Right lobe of liver (tissue), 4 donors: ENCODE measurements around the gene PPARG.

Experiments
- POLR2A ChIP-seq: fragments of 450-650 bp; IDR thresholded peaks from one replicate; pipeline ENCODE4 v1.6.1; 2017; ENCODE audit warnings: antibody characterized with exemption, mild to moderate bottlenecking
- TF ChIP-seq, protein P1 (sequence below), 4 donors: fragments of 200-600 bp in 3 of 4; fragments of 450-650 bp in 1 of 4; IDR thresholded peaks; one replicate each; pipeline versions ENCODE4 v1.5.1 to v1.8.0; 2016 to 2022; ENCODE audit warnings: antibody characterized with exemption in 4 of 4, mild to moderate bottlenecking in 2 of 4
- donor health status: DM: no; HTN: no; CAD: no.
- donor health status: DM: no; HTN: no; CAD: no.
- donor health status: DM: no; HTN: yes; CAD: no.

DNA sequence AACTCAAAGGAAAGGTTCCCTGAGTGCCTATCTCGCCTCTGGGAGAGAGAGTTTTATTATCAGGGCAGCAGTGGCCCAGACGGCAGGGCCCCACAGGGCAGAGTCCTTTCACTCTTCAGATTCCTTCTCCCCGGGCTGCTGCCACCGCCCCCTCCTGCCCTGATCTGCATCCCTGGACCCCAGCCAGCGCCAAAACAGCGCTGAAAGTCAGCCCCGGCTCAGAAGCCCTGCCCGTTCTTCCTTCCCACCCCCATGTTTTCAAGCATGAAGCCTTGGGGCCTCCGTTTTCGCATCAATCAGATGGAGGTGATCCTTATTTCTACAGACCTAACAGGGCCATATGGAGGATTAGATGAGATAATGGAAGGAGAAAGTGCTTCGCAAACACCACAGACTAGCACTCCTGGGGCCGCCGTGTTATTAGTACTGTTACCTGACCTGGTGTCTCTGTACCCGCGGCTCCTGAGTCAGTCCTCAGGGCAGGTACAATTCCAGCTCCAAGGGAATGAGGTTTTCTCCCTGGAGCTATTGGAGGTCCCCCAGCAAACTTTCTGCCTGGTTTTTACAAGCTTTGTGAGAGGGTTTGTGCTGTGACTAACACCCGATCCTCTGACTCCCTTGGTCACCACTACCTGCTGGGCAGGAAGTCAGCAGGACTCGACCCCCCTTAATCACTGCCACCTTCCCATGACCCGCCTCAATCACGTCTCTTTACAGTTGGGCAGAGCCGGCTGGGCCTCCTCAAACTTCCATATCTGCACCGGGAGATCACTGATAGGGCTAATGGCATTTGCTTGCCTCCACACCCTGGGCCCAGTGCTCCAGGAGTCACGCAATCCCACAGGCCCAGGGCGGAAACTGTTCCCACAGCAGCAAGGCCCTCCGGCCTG lies 156.0 kb downstream of the PPARG start:
- TF ChIP-seq, protein P1, sequence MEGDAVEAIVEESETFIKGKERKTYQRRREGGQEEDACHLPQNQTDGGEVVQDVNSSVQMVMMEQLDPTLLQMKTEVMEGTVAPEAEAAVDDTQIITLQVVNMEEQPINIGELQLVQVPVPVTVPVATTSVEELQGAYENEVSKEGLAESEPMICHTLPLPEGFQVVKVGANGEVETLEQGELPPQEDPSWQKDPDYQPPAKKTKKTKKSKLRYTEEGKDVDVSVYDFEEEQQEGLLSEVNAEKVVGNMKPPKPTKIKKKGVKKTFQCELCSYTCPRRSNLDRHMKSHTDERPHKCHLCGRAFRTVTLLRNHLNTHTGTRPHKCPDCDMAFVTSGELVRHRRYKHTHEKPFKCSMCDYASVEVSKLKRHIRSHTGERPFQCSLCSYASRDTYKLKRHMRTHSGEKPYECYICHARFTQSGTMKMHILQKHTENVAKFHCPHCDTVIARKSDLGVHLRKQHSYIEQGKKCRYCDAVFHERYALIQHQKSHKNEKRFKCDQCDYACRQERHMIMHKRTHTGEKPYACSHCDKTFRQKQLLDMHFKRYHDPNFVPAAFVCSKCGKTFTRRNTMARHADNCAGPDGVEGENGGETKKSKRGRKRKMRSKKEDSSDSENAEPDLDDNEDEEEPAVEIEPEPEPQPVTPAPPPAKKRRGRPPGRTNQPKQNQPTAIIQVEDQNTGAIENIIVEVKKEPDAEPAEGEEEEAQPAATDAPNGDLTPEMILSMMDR (IDR thresholded peaks at IDR 0.05) = no peak
- no peak for TF ChIP-seq POLR2A
